Epithelial cell of prostate (primary cell): ENCODE measurements around the gene RADX.
"Not testable (repeated sequence)": the region's sequence is repeated elsewhere in the genome, so short reads cannot be mapped to it uniquely, and the experiment has no call there.

ENCODE experiments used
- DNase-seq: peaks from one replicate; pipeline ENCODE4 v3.0.0-alpha.2; 2011; ENCODE audit warnings: low read depth, low spot score
- H3K27ac ChIP-seq: fragments of 450-650 bp; 2 replicates; pipeline ENCODE4 v1.5.1; 2017; ENCODE audit warnings: mild to moderate bottlenecking

Gene RADX

GRCh38 chrX:106611679-106612392 is at the start of gene RADX:
Gene RADX (plus strand): TSS chrX:106611978. CDS start chrX:106612081, 103 bp downstream.
- peak; percentile 5 for DNase-seq
- no peak within 1 kb of the TSS for H3K27ac ChIP-seq

GRCh38 chrX:106564986-106565385 is 46.8 kb upstream of the RADX start:
- H3K27ac ChIP-seq: no peak overlapping the region
- DNase-seq: no peak

- H3K27ac ChIP-seq: no peak overlapping the region
- no peak for DNase-seq
Measured at GRCh38 chrX:106566362-106566761, 45.4 kb upstream of the RADX start.

- H3K27ac ChIP-seq: no peak overlapping the region
- no peak for DNase-seq
Measured at GRCh38 chrX:106581856-106582255, 29.9 kb upstream of the RADX start.

- no peak overlapping the region for H3K27ac ChIP-seq
Measured at GRCh38 chrX:106585478-106585877, 26.3 kb upstream of the RADX start.

GRCh38 chrX:106588801-106589200 is 23.0 kb upstream of the RADX start:
- H3K27ac ChIP-seq: no peak overlapping the region
- DNase-seq: no peak

More at GRCh38 chrX:106585478-106585877, 26.3 kb upstream of the RADX start:
- no peak for DNase-seq

- DNase-seq: no peak
Measured at GRCh38 chrX:106599411-106599810, 12.4 kb upstream of the RADX start.

GRCh38 chrX:106606571-106606970 is 5.2 kb upstream of the RADX start:
- DNase-seq: no peak

More at GRCh38 chrX:106599411-106599810, 12.4 kb upstream of the RADX start:
- H3K27ac ChIP-seq: no peak overlapping the region

GRCh38 chrX:106608016-106608415 is 3.8 kb upstream of the RADX start:
- H3K27ac ChIP-seq: no peak overlapping the region
- DNase-seq: no peak

More at GRCh38 chrX:106606571-106606970, 5.2 kb upstream of the RADX start:
- H3K27ac ChIP-seq: no peak overlapping the region

GRCh38 chrX:106611317-106611678 is 480 bp upstream of the RADX start:
- DNase-seq: no peak
- no peak overlapping the region for H3K27ac ChIP-seq

- DNase-seq: no peak
- H3K27ac ChIP-seq: no peak overlapping the region
Measured at GRCh38 chrX:106612393-106612763, 600 bp downstream of the RADX start.

- no peak overlapping the region for H3K27ac ChIP-seq
- DNase-seq: no peak
Measured at GRCh38 chrX:106613277-106613676, 1.5 kb downstream of the RADX start.

- DNase-seq: no peak
- H3K27ac ChIP-seq: no peak overlapping the region
Measured at GRCh38 chrX:106615041-106615440, 3.3 kb downstream of the RADX start.

GRCh38 chrX:106619797-106620196 is 8.0 kb downstream of the RADX start:
- DNase-seq: no peak
- H3K27ac ChIP-seq: no peak overlapping the region

- H3K27ac ChIP-seq: no peak overlapping the region
- no peak for DNase-seq
Measured at GRCh38 chrX:106621836-106622235, 10.1 kb downstream of the RADX start.

GRCh38 chrX:106626789-106627188 is 15.0 kb downstream of the RADX start:
- no peak for DNase-seq
- H3K27ac ChIP-seq: no peak overlapping the region

- no peak overlapping the region for H3K27ac ChIP-seq
- DNase-seq: no peak
Measured at GRCh38 chrX:106631615-106632014, 19.8 kb downstream of the RADX start.

- no peak overlapping the region for H3K27ac ChIP-seq
- DNase-seq: no peak
Measured at GRCh38 chrX:106649523-106650428, 38.0 kb downstream of the RADX start.

GRCh38 chrX:106653625-106654024 is 41.8 kb downstream of the RADX start:
- DNase-seq, H3K27ac ChIP-seq: not testable (repeated sequence)

GRCh38 chrX:106670631-106671030 is 58.9 kb downstream of the RADX start:
- H3K27ac ChIP-seq: no peak overlapping the region
- DNase-seq: no peak

GRCh38 chrX:106672527-106672926 is 60.7 kb downstream of the RADX start:
- peak; percentile 83 for DNase-seq
- peak overlapping the region; percentile 63 for H3K27ac ChIP-seq
